ENCODE results near the gene TREML4. TPM values are rescaled to one million over a fixed set of nuclear protein-coding genes. Genes with fewer than 3 reads are reported as not detected.

The TREML4 gene
- total and polyA plus RNA-seq, 3 donors from 2014 or later = not detected

DNA sequence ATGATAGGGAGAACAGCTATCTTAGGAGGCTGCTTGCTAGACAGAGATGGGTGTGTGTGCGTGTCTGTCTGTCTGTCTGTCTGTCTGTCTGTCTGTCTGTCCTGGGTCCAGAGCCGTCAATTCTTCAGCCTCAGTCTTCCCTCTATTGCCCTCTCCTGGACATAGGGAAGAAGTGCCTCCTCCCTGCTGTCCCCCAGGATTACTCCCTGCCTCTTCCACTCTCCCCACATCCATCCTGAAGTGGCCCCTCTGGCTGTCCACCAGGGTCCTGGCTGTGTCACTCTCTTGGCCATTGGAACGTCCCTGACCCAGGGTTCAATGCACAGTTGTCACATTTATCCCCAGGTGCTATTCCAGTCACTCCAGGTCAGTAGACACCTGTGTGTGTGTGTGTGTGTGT is 37.4 kb upstream of the TREML4 start:
- Histone ChIP-seq H3K4me1 (no peaks in the 10 kb centered on the region), H3K27me3 (no peaks in the 10 kb centered on the region), H3K36me3 (ENCODE audit: low read depth, missing control alignments) (no peaks in the 10 kb centered on the region), H3K4me3 (no peak overlapping the region), H3K27ac (no peak overlapping the region), H3K9me3 (no peaks in the 10 kb centered on the region)
- TF ChIP-seq, protein P1, sequence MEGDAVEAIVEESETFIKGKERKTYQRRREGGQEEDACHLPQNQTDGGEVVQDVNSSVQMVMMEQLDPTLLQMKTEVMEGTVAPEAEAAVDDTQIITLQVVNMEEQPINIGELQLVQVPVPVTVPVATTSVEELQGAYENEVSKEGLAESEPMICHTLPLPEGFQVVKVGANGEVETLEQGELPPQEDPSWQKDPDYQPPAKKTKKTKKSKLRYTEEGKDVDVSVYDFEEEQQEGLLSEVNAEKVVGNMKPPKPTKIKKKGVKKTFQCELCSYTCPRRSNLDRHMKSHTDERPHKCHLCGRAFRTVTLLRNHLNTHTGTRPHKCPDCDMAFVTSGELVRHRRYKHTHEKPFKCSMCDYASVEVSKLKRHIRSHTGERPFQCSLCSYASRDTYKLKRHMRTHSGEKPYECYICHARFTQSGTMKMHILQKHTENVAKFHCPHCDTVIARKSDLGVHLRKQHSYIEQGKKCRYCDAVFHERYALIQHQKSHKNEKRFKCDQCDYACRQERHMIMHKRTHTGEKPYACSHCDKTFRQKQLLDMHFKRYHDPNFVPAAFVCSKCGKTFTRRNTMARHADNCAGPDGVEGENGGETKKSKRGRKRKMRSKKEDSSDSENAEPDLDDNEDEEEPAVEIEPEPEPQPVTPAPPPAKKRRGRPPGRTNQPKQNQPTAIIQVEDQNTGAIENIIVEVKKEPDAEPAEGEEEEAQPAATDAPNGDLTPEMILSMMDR (IDR thresholded peaks at IDR 0.05) = no peak
- TF ChIP-seq POLR2A (IDR thresholded peaks at IDR 0.05) = no peak
- DNase-seq = no peak
- WGBS, 2 donors = 89 to 92% methylated on average over 2 to 3 of the region's 3 CpGs
- intact Hi-C loops (cut with DNase I; ENCODE audit: low total_unique reads) = no loop called here

DNA sequence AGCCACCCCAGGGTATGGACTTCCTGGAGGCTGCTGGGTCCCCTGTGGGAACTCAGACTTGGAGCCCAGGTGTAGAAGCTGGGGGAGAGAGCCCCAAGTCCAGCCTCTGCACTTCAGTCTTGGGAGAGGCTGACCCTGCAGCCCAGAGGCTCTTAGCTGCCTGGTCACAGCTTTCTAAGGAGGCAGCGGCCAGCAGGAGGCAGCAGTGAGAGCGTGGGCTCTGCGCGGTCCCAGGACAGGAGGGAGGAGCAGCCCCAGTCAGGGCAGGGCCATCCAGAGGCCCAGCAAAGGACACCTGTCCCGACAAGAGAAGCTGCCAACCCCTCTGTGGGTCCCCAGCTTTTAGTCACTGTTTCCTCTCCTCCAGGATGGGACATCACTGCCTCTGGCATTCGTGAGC is 36.6 kb upstream of the TREML4 start:
- DNase-seq = no peak
- 33 to 52% methylated on average over 2 to 6 of the region's 6 CpGs for WGBS, 2 donors
- Histone ChIP-seq H3K4me3 (no peak overlapping the region), H3K36me3 (ENCODE audit: low read depth, missing control alignments) (no peaks in the 10 kb centered on the region), H3K9me3 (no peaks in the 10 kb centered on the region), H3K4me1 (no peaks in the 10 kb centered on the region), H3K27ac (no peak overlapping the region), H3K27me3 (no peaks in the 10 kb centered on the region)
- intact Hi-C loops (cut with DNase I; ENCODE audit: low total_unique reads) = no loop called here
- no peak for TF ChIP-seq POLR2A (IDR thresholded peaks at IDR 0.05)
- TF ChIP-seq, protein P1 (IDR thresholded peaks at IDR 0.05) = peak in 1 of 3 experiments; percentile 16

DNA sequence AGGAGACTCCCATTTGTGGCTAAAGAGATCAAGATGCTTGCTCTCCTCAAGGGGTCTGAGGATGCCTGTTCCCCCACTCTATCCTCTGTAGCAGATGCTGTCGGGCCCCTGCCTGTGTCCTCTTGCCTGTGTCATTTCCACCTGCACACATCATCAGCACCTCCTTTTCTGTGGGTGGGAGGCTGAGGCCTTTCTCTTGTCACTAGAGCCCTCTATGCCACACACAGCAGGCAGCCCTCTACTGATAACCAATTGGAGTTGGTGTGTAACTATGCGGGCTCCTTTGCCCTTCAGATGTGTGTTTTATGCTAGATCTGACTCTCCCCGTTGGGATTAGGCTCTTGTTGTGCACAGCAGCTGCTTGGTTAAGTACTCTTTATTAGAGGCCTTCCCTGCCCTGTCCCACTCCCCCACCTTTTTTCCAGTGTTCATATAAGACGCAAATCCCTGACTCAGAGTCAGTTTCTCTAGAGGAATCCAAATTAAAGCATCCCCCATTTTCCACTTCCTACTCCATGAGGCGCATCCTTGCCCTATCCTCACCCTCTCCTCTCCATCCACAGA is 34.9 kb upstream of the TREML4 start:
- TF ChIP-seq, protein P1 (IDR thresholded peaks at IDR 0.05) = no peak
- no peak for TF ChIP-seq POLR2A (IDR thresholded peaks at IDR 0.05)
- no peak for DNase-seq
- no peak overlapping the region for H3K4me3 ChIP-seq
- WGBS, 2 donors = 74 to 77% methylated on average over 5 of the region's 5 CpGs
- H3K27ac ChIP-seq = no peak overlapping the region
- intact Hi-C loops (cut with DNase I; ENCODE audit: low total_unique reads) = no loop called here
- no peaks in the 10 kb centered on the region for H3K27me3 ChIP-seq
- no peaks in the 10 kb centered on the region for H3K9me3 ChIP-seq
- H3K4me1 ChIP-seq = no peaks in the 10 kb centered on the region
- H3K36me3 ChIP-seq (ENCODE audit: low read depth, missing control alignments) = no peaks in the 10 kb centered on the region

DNA sequence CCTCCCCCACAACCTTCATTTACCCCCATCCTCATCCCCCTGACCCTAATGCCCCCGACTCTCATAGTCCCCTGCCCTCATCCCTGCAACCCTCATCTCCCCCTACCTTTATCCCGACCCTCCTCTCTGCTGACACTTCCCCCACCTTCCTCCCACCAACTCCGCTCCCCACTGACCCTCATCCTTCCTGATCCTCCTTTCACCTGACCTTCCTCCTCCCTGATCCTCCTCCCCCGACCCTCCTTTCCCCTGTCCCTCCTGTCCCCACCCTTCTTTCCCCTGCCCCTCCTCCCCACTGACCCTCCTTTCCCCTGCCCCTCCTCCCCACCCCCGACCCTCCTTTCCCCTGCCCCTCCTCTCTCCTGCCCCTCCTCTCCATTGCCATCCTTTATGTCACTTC is 34.3 kb upstream of the TREML4 start:
- Histone ChIP-seq H3K4me1 (no peaks in the 10 kb centered on the region), H3K9me3 (no peaks in the 10 kb centered on the region), H3K27ac (no peak overlapping the region), H3K4me3 (no peak overlapping the region), H3K36me3 (ENCODE audit: low read depth, missing control alignments) (no peaks in the 10 kb centered on the region), H3K27me3 (no peaks in the 10 kb centered on the region)
- no peak for TF ChIP-seq POLR2A (IDR thresholded peaks at IDR 0.05)
- TF ChIP-seq, protein P1 (IDR thresholded peaks at IDR 0.05) = no peak
- no peak for DNase-seq
- intact Hi-C loops (cut with DNase I; ENCODE audit: low total_unique reads) = no loop called here
- 62 to 64% methylated on average over 5 of the region's 5 CpGs for WGBS, 2 donors

DNA sequence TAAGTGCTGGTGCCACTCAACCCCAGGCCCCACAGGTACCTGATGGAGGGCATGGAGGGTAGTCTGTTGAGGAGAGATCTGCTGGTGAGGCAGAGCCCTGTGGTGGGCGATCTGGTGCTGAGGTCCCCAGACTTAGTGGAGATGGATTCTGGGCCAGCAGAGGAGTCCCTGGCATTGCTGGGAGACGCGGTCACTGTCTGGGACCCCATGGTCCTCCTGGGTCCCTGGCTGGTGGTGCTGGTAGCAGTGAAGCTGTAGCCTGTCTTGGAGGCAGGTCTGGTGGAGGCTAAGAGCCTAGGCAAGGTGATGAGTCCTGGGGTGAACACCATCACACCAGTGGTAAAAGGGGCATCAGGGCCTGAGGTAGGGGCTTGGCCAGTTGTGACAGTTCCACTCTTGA is 33.8 kb upstream of the TREML4 start:
- Histone ChIP-seq H3K36me3 (ENCODE audit: low read depth, missing control alignments) (no peaks in the 10 kb centered on the region), H3K27me3 (no peaks in the 10 kb centered on the region), H3K27ac (no peak overlapping the region), H3K4me1 (no peaks in the 10 kb centered on the region), H3K9me3 (no peaks in the 10 kb centered on the region), H3K4me3 (no peak overlapping the region)
- TF ChIP-seq POLR2A (IDR thresholded peaks at IDR 0.05) = no peak
- TF ChIP-seq, protein P1 (IDR thresholded peaks at IDR 0.05) = no peak
- DNase-seq = no peak
- intact Hi-C loops (cut with DNase I; ENCODE audit: low total_unique reads) = no loop called here
- WGBS, 2 donors = 100% methylated on average over 1 to 3 of the region's 3 CpGs
